ENCODE measurements around the gene CANT1. TPM values are rescaled to one million over a fixed set of nuclear protein-coding genes. Genes with fewer than 3 reads are reported as not detected.

Gene CANT1
- total RNA-seq, 1 experiment from 2014 or later: 97.1 TPM

- H3K36me3 ChIP-seq (ENCODE audit: control insufficient read depth in 1 of 2, insufficient read depth in 2 of 2, low read length in 2 of 2): peaks cover 2 to 10% of the 10 kb centered on the region in 2 experiments; a peak in 2 of 4 replicates
- DNase-seq (ENCODE audit: low read depth, low spot score) (no peak), ATAC-seq (no peak)
- H3K79me2 ChIP-seq (ENCODE audit: insufficient read depth, low read length): peaks cover 62% of the 10 kb centered on the region
- no TSS peak for BruUV-seq (replicated peaks)
- peak overlapping the region in 1 of 2 experiments; percentile 82; a peak in 3 of 4 replicates for H3K4me3 ChIP-seq (replicated peaks in 1 of 2; ENCODE audit: low read depth in 1 of 2, low read length in 2 of 2)
- H3K4me1 ChIP-seq (ENCODE audit: control insufficient read depth in 1 of 2, insufficient read depth in 2 of 2, low read length in 2 of 2): peaks cover 19 to 59% of the 10 kb centered on the region in 2 experiments
- no peak overlapping the region for H2AFZ ChIP-seq (ENCODE audit: low read depth, low read length, poor library complexity, severe bottlenecking)
- H3K9ac ChIP-seq (ENCODE audit: low read length): peak overlapping the region; percentile 83; the same call in 1 of the 2 replicates
- ChIA-PET RAD21 (ENCODE audit: low non-redundant PET in 1 of 2, low total read pairs in 2 of 2, uncharacterized antibody in 2 of 2, unreplicated experiment in 2 of 2) (no interaction called here), CTCF (no interaction called here), POLR2A (no interaction called here)
- no peaks in the 10 kb centered on the region for H3K27me3 ChIP-seq (ENCODE audit: insufficient read depth, low read length)
- intact Hi-C loops (cut with micrococcal nuclease): no loop called here
- no peaks in the 10 kb centered on the region for H3K9me2 ChIP-seq (ENCODE audit: insufficient read depth)
- H3K4me2 ChIP-seq (ENCODE audit: low read length): peak overlapping the region; percentile 92
- H4K20me1 ChIP-seq (ENCODE audit: insufficient read depth): no peaks in the 10 kb centered on the region
- H3K9me3 ChIP-seq (ENCODE audit: control insufficient read depth in 1 of 2, insufficient read depth in 1 of 2, low read depth in 1 of 2, low read length in 2 of 2): peaks cover 0 to under 1% of the 10 kb centered on the region in 2 experiments; a peak in 1 of 4 replicates
- no peak overlapping the region for H3K27ac ChIP-seq (ENCODE audit: low read depth, low read length)
- no peak for TF ChIP-seq EZH2phosphoT487 (IDR thresholded peaks at IDR 0.05; ENCODE audit: borderline replicate concordance)
- TF ChIP-seq REST (IDR thresholded peaks at IDR 0.05; ENCODE audit: low read depth): no peak
- no peak for TF ChIP-seq ZNF274 (IDR thresholded peaks at IDR 0.05; ENCODE audit: low read depth, low read length)
These were observed 1.8 kb downstream of the CANT1 start for GRCh38 chr17:79007504-79008381.

Measured in HCT116 (cell line).